Stimulated activated naive CD8-positive, alpha-beta T cell treated with anti-CD3 and anti-CD28 coated beads, Interleukin-15, Interleukin-2, amounts not matched to agents 100 ng/mL and 50 ng/mL, for 24 hours (primary cell): ENCODE measurements around the gene IFT172.

ENCODE experiments used
- H3K27ac Mint-ChIP-seq: one replicate; pipeline ENCODE4 v1.8.0; 2021; ENCODE audit warnings: mild to moderate bottlenecking, mixed read lengths
- H3K27me3 Mint-ChIP-seq: one replicate; pipeline ENCODE4 v1.8.0; 2021; ENCODE audit warnings: mixed read lengths
- H3K36me3 Mint-ChIP-seq: one replicate; pipeline ENCODE4 v1.8.0; 2021; ENCODE audit warnings: low read depth, mixed read lengths
- H3K4me1 Mint-ChIP-seq: one replicate; pipeline ENCODE4 v1.8.0; 2021; ENCODE audit warnings: low read depth, mixed read lengths
- H3K4me3 Mint-ChIP-seq: one replicate; pipeline ENCODE4 v1.8.0; 2021; ENCODE audit warnings: mild to moderate bottlenecking, mixed read lengths
- H3K9me3 Mint-ChIP-seq: one replicate; pipeline ENCODE4 v1.8.0; 2021; ENCODE audit warnings: mixed read lengths

Gene IFT172

GRCh38 chr2:27420996-27421395, 68.5 kb downstream of the IFT172 start:
- Mint-ChIP-seq H3K9me3 (no peaks in the 10 kb centered on the region), H3K4me3 (no peak overlapping the region), H3K4me1 (no peaks in the 10 kb centered on the region), H3K27me3 (no peaks in the 10 kb centered on the region), H3K27ac (no peak overlapping the region), H3K36me3 (no peaks in the 10 kb centered on the region)

DNA sequence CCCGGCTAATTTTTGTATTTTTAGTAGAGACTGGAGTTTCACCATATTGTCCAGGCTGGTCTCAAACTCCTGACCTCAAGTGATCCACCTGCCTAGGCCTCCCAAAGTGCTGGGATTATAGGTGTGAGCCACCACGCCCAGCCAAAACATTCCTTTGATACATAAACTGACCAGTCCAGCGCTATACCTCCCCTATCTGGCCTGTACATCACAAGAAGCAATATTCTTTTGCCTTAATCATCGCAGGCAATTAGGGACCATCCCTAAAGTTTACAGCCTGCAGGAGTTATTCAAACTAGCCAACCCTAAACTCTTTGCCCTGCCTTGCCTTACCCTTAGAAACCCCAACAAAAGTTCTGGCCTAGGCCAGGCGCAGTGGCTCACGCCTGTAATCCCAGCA, 73.4 kb downstream of the IFT172 start:
- Mint-ChIP-seq H3K36me3 (no peaks in the 10 kb centered on the region), H3K27ac (no peak overlapping the region), H3K27me3 (peaks cover 8% of the 10 kb centered on the region), H3K4me3 (no peak overlapping the region), H3K4me1 (no peaks in the 10 kb centered on the region), H3K9me3 (peaks cover 3% of the 10 kb centered on the region)

DNA sequence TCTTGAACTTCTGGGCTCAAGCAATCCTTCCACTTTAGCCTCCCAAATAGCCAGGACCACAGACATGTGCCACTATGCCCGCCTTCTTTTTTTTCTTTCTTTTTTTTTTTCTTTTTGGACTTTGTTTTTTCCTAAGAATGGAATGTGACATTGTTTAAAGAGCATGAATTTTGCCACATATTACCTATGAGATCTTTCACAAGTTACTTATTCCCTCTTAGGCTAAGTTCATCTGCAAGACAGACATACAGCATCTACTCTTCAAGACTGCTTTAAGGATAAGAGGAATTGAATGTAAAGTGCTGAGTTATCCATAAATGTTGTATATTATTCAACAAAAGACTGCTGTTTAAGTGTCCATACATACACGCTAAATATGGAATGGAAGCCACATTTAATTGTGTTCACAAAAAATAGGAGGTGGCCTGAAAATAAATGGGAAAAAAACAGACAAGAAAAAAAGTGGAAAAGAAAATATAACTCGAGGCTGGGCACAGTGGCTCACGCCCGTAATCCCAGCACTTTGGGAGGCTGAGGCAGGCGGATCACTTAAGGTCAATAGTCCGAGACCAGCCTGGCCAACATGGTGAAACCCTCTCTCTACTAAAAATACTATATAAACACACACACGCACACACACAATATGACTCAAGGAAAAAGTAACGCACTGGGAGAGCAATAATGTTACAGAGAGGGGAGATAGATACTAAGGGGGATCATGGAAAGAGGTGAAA, 77.0 kb downstream of the IFT172 start:
- H3K27ac Mint-ChIP-seq, result no peak overlapping the region

DNA sequence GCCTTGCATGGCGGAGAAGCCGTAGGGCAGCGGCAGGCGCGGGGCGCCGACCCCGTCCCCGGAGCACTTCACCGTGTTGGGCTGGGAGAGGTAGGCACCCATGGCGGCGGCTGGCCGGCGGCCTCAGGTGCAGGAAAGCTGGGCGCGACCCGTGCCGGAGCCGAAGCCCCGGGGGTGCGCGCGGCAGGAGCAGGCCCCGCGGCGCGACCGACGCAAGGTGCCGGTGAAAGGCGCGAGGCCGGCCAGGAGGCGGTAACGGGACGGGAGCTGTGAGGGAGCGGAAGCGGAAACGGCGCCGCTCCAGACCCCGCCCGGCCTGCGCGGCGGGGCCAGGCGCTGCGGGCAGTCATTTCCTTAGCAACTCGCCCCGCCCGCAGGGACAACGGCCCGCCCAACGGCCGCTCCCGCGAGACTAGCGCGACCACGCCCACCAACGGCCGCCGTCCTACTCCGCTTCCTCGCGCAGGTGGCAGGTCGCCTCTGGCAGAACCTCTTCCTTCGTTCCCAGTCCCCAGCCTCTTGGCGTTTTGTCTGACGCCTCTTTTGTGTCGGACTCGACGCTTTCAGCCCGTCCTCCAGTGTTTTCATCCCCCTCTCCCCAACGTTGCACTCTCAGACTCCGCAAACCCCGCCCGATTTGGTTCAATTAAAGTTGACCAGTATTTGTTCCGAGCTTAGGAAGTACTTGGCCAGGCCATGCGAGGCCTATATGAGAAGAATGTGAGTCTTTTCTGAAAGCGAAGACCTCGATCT, 80.0 kb downstream of the IFT172 start, which contains the start of gene PPM1G:
TSS of gene PPM1G (minus strand) at position 271 of the 753 bp plus-strand sequence. CDS start at position 102, 169 bp downstream.
- Mint-ChIP-seq H3K4me1 (peaks cover 33% of the 10 kb centered on the region), H3K4me3 (peak within 1 kb of the TSS; percentile 94), H3K27me3 (peaks cover 8% of the 10 kb centered on the region), H3K27ac (peak within 1 kb of the TSS; percentile 84), H3K9me3 (peaks cover 3% of the 10 kb centered on the region), H3K36me3 (peaks cover 26% of the 10 kb centered on the region)

More for the DNA sequence above, 77.0 kb downstream of the IFT172 start:
- peaks cover 6% of the 10 kb centered on the region for H3K36me3 Mint-ChIP-seq
- H3K27me3 Mint-ChIP-seq, result peaks cover 8% of the 10 kb centered on the region
- H3K4me1 Mint-ChIP-seq, result peaks cover 12% of the 10 kb centered on the region
- H3K4me3 Mint-ChIP-seq, result no peak overlapping the region
- peaks cover 3% of the 10 kb centered on the region for H3K9me3 Mint-ChIP-seq

DNA sequence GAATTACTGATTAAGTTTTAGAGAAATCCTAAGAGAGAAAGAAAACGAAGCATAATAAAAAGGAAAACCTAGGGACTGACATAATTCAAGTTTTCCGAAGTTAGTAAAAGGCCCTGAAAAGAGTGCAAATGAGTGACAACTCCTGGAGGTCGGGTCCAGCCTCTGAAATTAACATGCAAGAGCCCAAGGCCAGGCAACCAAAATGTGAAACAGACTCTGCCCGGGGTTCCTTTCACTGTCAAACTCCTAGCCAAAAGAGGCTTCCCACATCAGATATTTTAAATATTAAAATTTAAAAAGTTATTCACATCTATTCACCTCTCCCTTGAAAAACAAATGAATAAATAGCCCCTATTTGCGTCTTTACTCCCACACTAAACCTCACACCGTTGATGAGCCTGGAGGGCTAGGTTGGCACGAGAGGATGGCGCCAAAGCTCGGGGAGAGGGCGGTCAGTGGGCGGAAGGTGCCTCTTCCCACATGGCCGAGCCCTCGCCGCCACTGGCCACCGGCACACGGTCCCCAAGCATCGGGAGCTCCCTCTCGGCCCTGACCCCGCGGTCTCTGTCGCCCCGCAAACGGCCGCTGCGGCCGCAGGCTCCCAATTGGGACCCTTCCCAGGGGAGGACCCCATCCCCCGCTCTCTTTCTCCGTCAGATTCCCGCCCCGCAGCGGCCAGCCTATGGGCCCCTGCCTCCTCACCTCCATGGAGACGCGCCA, 80.8 kb downstream of the IFT172 start:
- Mint-ChIP-seq H3K27ac (peak overlapping the region; percentile 84), H3K27me3 (peaks cover 8% of the 10 kb centered on the region), H3K4me1 (peaks cover 40% of the 10 kb centered on the region), H3K4me3 (peak overlapping the region; percentile 94), H3K36me3 (peaks cover 34% of the 10 kb centered on the region), H3K9me3 (peaks cover 3% of the 10 kb centered on the region)

- H3K4me1 Mint-ChIP-seq, result peaks cover 46% of the 10 kb centered on the region
- peaks cover 39% of the 10 kb centered on the region for H3K36me3 Mint-ChIP-seq
- H3K27me3 Mint-ChIP-seq, result peaks cover 6% of the 10 kb centered on the region
- H3K9me3 Mint-ChIP-seq, result peaks cover 3% of the 10 kb centered on the region
- H3K27ac Mint-ChIP-seq, result peak overlapping the region; percentile 84
- H3K4me3 Mint-ChIP-seq, result peak overlapping the region; percentile 94
Measured at GRCh38 chr2:27407798-27408491, 81.6 kb downstream of the IFT172 start.

DNA sequence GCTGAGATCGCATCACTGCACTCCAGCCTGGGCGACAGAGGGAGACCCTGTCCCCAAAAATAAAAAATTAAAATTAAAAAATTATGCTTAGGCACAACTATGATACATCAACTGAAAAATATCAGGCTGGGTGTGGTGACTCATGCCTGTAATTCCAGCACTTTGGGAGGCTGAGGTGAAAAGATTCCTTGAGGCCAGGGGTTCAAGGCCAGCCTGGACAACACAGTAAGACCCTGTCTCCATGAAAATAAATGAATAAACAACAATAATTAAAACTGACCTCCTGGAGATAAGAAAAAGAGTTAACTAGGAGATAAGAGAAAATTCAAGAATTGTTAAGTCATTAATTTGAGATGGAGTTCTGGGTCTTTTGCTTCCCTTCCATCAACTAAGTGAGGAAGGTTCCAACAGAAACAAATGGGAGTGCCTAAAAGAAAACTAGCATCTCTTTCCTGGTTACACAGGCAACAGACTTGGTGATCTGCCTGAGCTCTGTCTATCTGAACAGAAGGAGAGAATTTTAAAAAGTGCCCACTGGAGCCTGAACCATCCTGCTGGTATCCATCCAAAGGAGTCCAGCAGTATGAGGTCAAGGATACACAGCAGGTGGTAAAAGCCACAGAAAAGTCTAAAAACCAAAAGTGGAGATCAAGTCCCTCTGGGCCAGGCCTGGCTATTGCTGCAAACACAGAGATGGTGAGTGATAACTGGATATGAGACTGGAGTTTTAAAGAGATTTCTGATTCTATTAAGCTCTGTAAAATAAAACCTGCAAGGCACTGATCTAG, 89.0 kb downstream of the IFT172 start:
- Mint-ChIP-seq H3K36me3 (peaks cover 50% of the 10 kb centered on the region), H3K27ac (peak overlapping the region; percentile 4), H3K9me3 (no peaks in the 10 kb centered on the region), H3K4me3 (no peak overlapping the region), H3K27me3 (no peaks in the 10 kb centered on the region), H3K4me1 (peaks cover 47% of the 10 kb centered on the region)

DNA sequence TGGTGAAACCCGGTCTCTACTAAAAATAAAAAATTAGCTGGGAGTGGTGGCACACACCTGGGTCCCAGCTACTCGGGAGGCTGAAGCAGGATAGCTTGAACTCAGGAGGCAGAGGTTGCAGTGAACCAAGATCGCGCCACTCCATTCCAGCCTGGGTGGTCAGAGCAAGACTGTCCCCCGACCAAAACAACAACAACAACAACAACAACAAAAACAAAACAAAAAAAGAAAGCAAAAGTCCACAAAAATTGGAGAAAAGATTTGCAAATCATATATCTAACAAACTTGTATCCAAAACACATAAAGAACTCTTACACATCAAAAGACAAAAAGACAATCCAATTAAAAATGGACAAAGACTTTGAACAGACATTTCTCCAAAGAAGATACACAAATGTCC, 90.6 kb downstream of the IFT172 start:
- H3K27me3 Mint-ChIP-seq, result no peaks in the 10 kb centered on the region
- no peak overlapping the region for H3K4me3 Mint-ChIP-seq
- H3K36me3 Mint-ChIP-seq, result peaks cover 44% of the 10 kb centered on the region
- no peaks in the 10 kb centered on the region for H3K9me3 Mint-ChIP-seq
- H3K27ac Mint-ChIP-seq, result no peak overlapping the region
- peaks cover 41% of the 10 kb centered on the region for H3K4me1 Mint-ChIP-seq
